Endothelial cell of umbilical vein (primary cell): ENCODE data around the gene NPFFR1. TPM values are rescaled to one million over a fixed set of nuclear protein-coding genes. Genes with fewer than 3 reads are reported as not detected.

Experiments
- BruUV-seq: library from RNA; stranded (reverse); fragments of 400-500 nt; replicated peaks from 2 replicates; lab custom pipeline; 2021; lab: Mats Ljungman, UMichigan
- CTCF ChIA-PET: fragments of 300-600, 350-600 bp; sonication (Branson Sonifier 250); formaldehyde crosslinking; loops from one replicate; lab custom pipeline; 2021; ENCODE audit warnings: antibody characterized with exemption, inconsistent platforms; lab: Charles Lee
- POLR2A ChIA-PET: fragments of 300-600, 350-600 bp; sonication (Branson Sonifier 250); formaldehyde crosslinking; loops from one replicate; lab custom pipeline; 2021; ENCODE audit warnings: antibody characterized with exemption, inconsistent platforms; lab: Charles Lee
- DNase-seq: peaks from one replicate; pipeline ENCODE4 v3.0.0-alpha.2; 2011; ENCODE audit warnings: low read depth, low spot score
- FAIRE-seq: peaks from 2 replicates; lab custom pipeline; 2011; peaks lifted over from hg19 to GRCh38; lab: Jason Lieb, UNC
- H2AFZ ChIP-seq: 2 replicates; pipeline ENCODE4 v1.6.0; 2012; ENCODE audit warnings: low read depth, low read length, control low read depth, inconsistent platforms
- H3K27ac ChIP-seq: 2 replicates; pipeline ENCODE4 v1.5.1; 2011; ENCODE audit warnings: low read depth, mild to moderate bottlenecking, control low read depth, low read length, moderate library complexity; ENCODE audit not compliant: insufficient read depth
- H3K27me3 ChIP-seq, 2 experiments: 2 replicates each; pipeline versions ENCODE4 v1.6.0 to v1.6.1; 2011; ENCODE audit warnings: low read length in 2 of 2, mixed read lengths in 1 of 2; ENCODE audit not compliant: control insufficient read depth in 2 of 2, insufficient read depth in 2 of 2
- H3K36me3 ChIP-seq, 2 experiments: 2 replicates in 1 of 2; 3 replicates in 1 of 2; pipeline ENCODE4 v1.5.1; 2011; ENCODE audit warnings: low read length in 2 of 2, mild to moderate bottlenecking in 1 of 2, moderate library complexity in 1 of 2; ENCODE audit not compliant: control insufficient read depth in 2 of 2, insufficient read depth in 2 of 2; ENCODE audit errors: extremely low read depth in 1 of 2
- H3K4me1 ChIP-seq: 3 replicates; pipeline ENCODE4 v1.5.1; 2011; ENCODE audit warnings: mild to moderate bottlenecking, low read length; ENCODE audit not compliant: control insufficient read depth, insufficient read depth; ENCODE audit errors: extremely low read depth
- H3K4me2 ChIP-seq: 2 replicates; pipeline ENCODE4 v1.6.1; 2011; ENCODE audit warnings: low read length, control low read depth, mixed read lengths; ENCODE audit not compliant: insufficient read depth
- H3K4me3 ChIP-seq, 3 experiments: fragments of 200-600 bp in 1 of 3; sonication (generic), shearing (Covaris generic) in 1 of 3; replicated peaks in 1 of 3; 2 replicates each; pipeline ENCODE4 v1.5.1; 2011 to 2016; ENCODE audit warnings: control low read depth in 3 of 3, low read length in 3 of 3, mild to moderate bottlenecking in 2 of 3, inconsistent platforms in 1 of 3, low read depth in 1 of 3, moderate library complexity in 1 of 3; ENCODE audit not compliant: insufficient read depth in 1 of 3
- H3K79me2 ChIP-seq: 2 replicates; pipeline ENCODE4 v1.6.0; 2012; ENCODE audit warnings: low read length, inconsistent platforms; ENCODE audit not compliant: control insufficient read depth, insufficient read depth
- H3K9ac ChIP-seq: replicated peaks from 2 replicates; pipeline ENCODE3; 2011; ENCODE audit warnings: low read length, control low read depth; ENCODE audit not compliant: insufficient read depth; ENCODE audit errors: extremely low read depth
- H3K9me1 ChIP-seq: replicated peaks from 3 replicates; pipeline ENCODE4 v1.6.0; 2011; ENCODE audit warnings: mild to moderate bottlenecking, low read length; ENCODE audit not compliant: control insufficient read depth, insufficient read depth; ENCODE audit errors: extremely low read depth
- H3K9me3 ChIP-seq: replicated peaks from 2 replicates; pipeline ENCODE4 v1.5.1; 2012; ENCODE audit warnings: low read length, inconsistent platforms; ENCODE audit not compliant: control insufficient read depth, insufficient read depth
- H4K20me1 ChIP-seq: replicated peaks from 2 replicates; pipeline ENCODE3; 2011; ENCODE audit warnings: mild to moderate bottlenecking, low read length; ENCODE audit not compliant: control insufficient read depth, insufficient read depth; ENCODE audit errors: extremely low read depth
- EZH2 ChIP-seq: IDR thresholded peaks from 2 replicates; pipeline ENCODE4 v1.6.1; 2012; ENCODE audit warnings: borderline replicate concordance, low read depth, mild to moderate bottlenecking, moderate library complexity, low read length, inconsistent platforms; ENCODE audit not compliant: severe bottlenecking
- FOS ChIP-seq: IDR thresholded peaks from 2 replicates; pipeline ENCODE4 v1.6.1; 2011; ENCODE audit warnings: mild to moderate bottlenecking, low read length, moderate library complexity, borderline replicate concordance; ENCODE audit not compliant: insufficient read depth
- GATA2 ChIP-seq: IDR thresholded peaks from 2 replicates; pipeline ENCODE4 v1.7.0; 2011; ENCODE audit warnings: low read depth, mild to moderate bottlenecking, moderate library complexity, mixed read lengths, low read length; ENCODE audit not compliant: insufficient read length, insufficient read depth
- JUN ChIP-seq: IDR thresholded peaks from 2 replicates; pipeline ENCODE4 v1.6.1; 2011; ENCODE audit warnings: borderline replicate concordance, low read depth; ENCODE audit not compliant: insufficient read length, insufficient read depth
- MAX ChIP-seq: IDR thresholded peaks from 2 replicates; pipeline ENCODE4 v1.6.1; 2011; ENCODE audit not compliant: insufficient read depth, insufficient read length
- MYC ChIP-seq: IDR thresholded peaks from one replicate; pipeline ENCODE4 v1.6.1; 2011; ENCODE audit warnings: mild to moderate bottlenecking, low read depth, low read length
- POLR2A ChIP-seq: IDR thresholded peaks from 2 replicates; pipeline ENCODE4 v1.6.1; 2012; ENCODE audit warnings: low read depth, mild to moderate bottlenecking, control low read depth, low read length
- POLR2AphosphoS5 ChIP-seq: IDR thresholded peaks from 2 replicates; pipeline ENCODE4 v1.6.1; 2012; ENCODE audit warnings: low read depth, mild to moderate bottlenecking, control low read depth, low read length, moderate library complexity; ENCODE audit not compliant: insufficient read depth
- dilution Hi-C: fragments of 300-500 bp; cut with MboI; formaldehyde crosslinking; loops from one replicate; pipeline ENCODE4 v1.15.0; 2019; ENCODE audit warnings: low sequenced_read_pairs; ENCODE audit not compliant: extremely low pct_ligation_motif_present
- intact Hi-C: fragments of 100-400 bp; cut with micrococcal nuclease; formaldehyde crosslinking; loops from one replicate; pipeline ENCODE4 v1.10.0; 2022
- polyA plus RNA-seq, 4 experiments: library from polyadenylated mRNA; depleted of rRNA in 3 of 4; stranded (reverse) in 3 of 4; unstranded in 1 of 4; fragments of >200 nt; gene quantifications; 2 replicates each; pipeline versions ENCODE4 v1.2.1 to v1.2.3, GENCODE V29; 2011 to 2012; ENCODE audit warnings: missing spikeins in 1 of 4
- total RNA-seq: library from RNA; stranded (reverse); gene quantifications from 2 replicates; pipeline ENCODE4 v1.2.3, GENCODE V29; 2021
- TF ChIP-seq, protein P1 (sequence below), 2 donors: IDR thresholded peaks; 1 replicate in 1 of 2; 2 replicates in 1 of 2; pipeline ENCODE4 v1.5.1; 2011; ENCODE audit warnings: low read length in 2 of 2, mild to moderate bottlenecking in 2 of 2, moderate library complexity in 2 of 2, control low read depth in 1 of 2, inconsistent platforms in 1 of 2, low read depth in 1 of 2; ENCODE audit not compliant: insufficient read depth in 1 of 2; ENCODE audit errors: extremely low read depth in 1 of 2

NPFFR1 gene
- total and polyA plus RNA-seq, 2 donors (not counting 3 experiments of a cell fraction or from before 2014, with no cell fraction given) = not detected

- Histone ChIP-seq H2AFZ (no peak overlapping the region), H3K9ac (no peak overlapping the region), H4K20me1 (no peaks in the 10 kb centered on the region), H3K4me3 (no peak overlapping the region), H3K4me1 (peaks cover 8% of the 10 kb centered on the region), H3K4me2 (no peak overlapping the region), H3K9me3 (no peaks in the 10 kb centered on the region), H3K36me3 (no peaks in the 10 kb centered on the region), H3K79me2 (no peaks in the 10 kb centered on the region), H3K9me1 (no peaks in the 10 kb centered on the region), H3K27me3 (peaks cover 22 to 26% of the 10 kb centered on the region in 2 experiments), H3K27ac (no peak overlapping the region)
- no peak for DNase-seq
- dilution Hi-C loops (no loop called here), intact Hi-C loops (loop anchor here (5.0 kb wide), 1 partner anchor 34 kb away; no protein-coding TSS in a partner anchor)
- no TSS peak for BruUV-seq
- no peak for FAIRE-seq
- ChIA-PET POLR2A (no interaction called here), CTCF (interaction anchor here (1.0 to 1.3 kb wide), 4 partner anchors 10 to 109 kb away, joined by 3 to 6 read pairs (median 4); no protein-coding TSS in a partner anchor)
- no peak for TF ChIP-seq GATA2
Observed at GRCh38 chr10:70331160-70331485, 47.3 kb upstream of the NPFFR1 start.

GRCh38 chr10:70330671-70331070, 46.9 kb upstream of the NPFFR1 start:
- no TSS peak for BruUV-seq
- no peak for FAIRE-seq

More at GRCh38 chr10:70330671-70331070, 46.9 kb upstream of the NPFFR1 start:
- Histone ChIP-seq H3K9ac (no peak overlapping the region), H3K36me3 (no peaks in the 10 kb centered on the region), H3K9me3 (no peaks in the 10 kb centered on the region), H3K4me2 (no peak overlapping the region), H3K27ac (no peak overlapping the region), H3K4me1 (peaks cover 8% of the 10 kb centered on the region), H3K9me1 (no peaks in the 10 kb centered on the region), H3K4me3 (no peak overlapping the region), H2AFZ (no peak overlapping the region), H3K79me2 (no peaks in the 10 kb centered on the region), H3K27me3 (peaks cover 21 to 26% of the 10 kb centered on the region in 2 experiments), H4K20me1 (no peaks in the 10 kb centered on the region)
- CTCF ChIA-PET = interaction anchor here (1.0 to 1.9 kb wide), 2 partner anchors 11 to 109 kb away, joined by 5 to 6 read pairs; no protein-coding TSS in a partner anchor
- no peak for TF ChIP-seq EZH2
- TF ChIP-seq POLR2AphosphoS5 = no peak
- TF ChIP-seq MAX = no peak
- TF ChIP-seq, protein P1, sequence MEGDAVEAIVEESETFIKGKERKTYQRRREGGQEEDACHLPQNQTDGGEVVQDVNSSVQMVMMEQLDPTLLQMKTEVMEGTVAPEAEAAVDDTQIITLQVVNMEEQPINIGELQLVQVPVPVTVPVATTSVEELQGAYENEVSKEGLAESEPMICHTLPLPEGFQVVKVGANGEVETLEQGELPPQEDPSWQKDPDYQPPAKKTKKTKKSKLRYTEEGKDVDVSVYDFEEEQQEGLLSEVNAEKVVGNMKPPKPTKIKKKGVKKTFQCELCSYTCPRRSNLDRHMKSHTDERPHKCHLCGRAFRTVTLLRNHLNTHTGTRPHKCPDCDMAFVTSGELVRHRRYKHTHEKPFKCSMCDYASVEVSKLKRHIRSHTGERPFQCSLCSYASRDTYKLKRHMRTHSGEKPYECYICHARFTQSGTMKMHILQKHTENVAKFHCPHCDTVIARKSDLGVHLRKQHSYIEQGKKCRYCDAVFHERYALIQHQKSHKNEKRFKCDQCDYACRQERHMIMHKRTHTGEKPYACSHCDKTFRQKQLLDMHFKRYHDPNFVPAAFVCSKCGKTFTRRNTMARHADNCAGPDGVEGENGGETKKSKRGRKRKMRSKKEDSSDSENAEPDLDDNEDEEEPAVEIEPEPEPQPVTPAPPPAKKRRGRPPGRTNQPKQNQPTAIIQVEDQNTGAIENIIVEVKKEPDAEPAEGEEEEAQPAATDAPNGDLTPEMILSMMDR (IDR thresholded peaks at IDR 0.05; ENCODE audit: extremely low read depth in 1 of 2, insufficient read depth in 1 of 2, low read depth in 1 of 2, low read length in 2 of 2) = no peak
- no peak for TF ChIP-seq JUN
- TF ChIP-seq POLR2A = no peak
- no peak for TF ChIP-seq MYC
- TF ChIP-seq GATA2 = no peak
- TF ChIP-seq FOS = no peak
- DNase-seq = no peak
- dilution Hi-C loops (no loop called here), intact Hi-C loops (loop anchor here (5.0 kb wide), 1 partner anchor 33 kb away; no protein-coding TSS in a partner anchor)
- POLR2A ChIA-PET = interaction anchor here (0.6 kb wide), 1 partner anchor 54 kb away, joined by 3 read pairs; no protein-coding TSS in a partner anchor
